NCI-H2227 (cell line): Measurements from ENCODE around the gene KRT83.
"Not testable (repeated sequence)": the region's sequence is repeated elsewhere in the genome, so short reads cannot be mapped to it uniquely, and the experiment has no call there.

Experiments
- DNase-seq: peaks from one replicate; lab custom pipeline; 2025; ENCODE audit not compliant: unreplicated experiment; lab: John Stamatoyannopoulos, UW

Gene KRT83

GRCh38 chr12:52354200-52354599 is 33.0 kb upstream of the KRT83 start:
- DNase-seq: no peak

DNA sequence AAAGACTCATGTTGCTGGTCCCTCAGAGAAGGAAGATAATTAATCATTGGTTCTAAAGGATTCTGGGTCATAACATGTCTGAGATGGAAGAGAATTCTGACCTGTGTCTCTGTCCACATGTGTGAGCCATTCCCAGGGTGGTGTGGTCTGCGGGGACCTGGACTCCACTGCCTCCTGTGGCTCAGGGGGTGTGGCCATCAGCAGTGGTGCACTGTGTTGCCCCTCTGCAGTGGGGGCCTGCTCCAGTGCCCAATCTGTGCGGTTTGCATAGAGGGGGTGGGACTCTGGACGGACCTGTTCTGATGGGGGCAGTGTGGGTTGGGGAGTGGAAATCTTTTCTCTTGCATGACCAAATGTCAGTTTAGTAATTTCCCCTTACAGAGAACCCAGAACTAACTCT is 32.6 kb upstream of the KRT83 start:
- DNase-seq: no peak

DNA sequence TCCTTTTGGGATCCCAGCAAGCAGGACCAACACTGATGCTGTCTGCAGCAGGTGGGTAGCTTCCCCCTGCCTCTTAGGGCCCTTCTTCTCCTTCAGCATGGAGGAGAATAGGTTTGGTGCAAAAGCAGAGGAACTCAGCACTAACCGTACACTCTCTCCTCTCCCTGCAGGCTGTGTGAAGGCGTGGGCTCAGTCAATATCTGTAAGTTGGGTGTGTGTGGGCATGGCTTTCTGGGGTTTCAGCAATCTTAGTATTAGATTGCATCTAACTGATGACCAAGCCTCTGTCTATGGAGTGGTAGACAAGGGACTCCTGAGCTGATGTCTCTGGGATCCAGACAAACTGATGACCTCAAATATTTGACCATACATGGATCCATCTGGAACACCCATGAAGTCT is 31.8 kb upstream of the KRT83 start:
- no peak for DNase-seq

DNA sequence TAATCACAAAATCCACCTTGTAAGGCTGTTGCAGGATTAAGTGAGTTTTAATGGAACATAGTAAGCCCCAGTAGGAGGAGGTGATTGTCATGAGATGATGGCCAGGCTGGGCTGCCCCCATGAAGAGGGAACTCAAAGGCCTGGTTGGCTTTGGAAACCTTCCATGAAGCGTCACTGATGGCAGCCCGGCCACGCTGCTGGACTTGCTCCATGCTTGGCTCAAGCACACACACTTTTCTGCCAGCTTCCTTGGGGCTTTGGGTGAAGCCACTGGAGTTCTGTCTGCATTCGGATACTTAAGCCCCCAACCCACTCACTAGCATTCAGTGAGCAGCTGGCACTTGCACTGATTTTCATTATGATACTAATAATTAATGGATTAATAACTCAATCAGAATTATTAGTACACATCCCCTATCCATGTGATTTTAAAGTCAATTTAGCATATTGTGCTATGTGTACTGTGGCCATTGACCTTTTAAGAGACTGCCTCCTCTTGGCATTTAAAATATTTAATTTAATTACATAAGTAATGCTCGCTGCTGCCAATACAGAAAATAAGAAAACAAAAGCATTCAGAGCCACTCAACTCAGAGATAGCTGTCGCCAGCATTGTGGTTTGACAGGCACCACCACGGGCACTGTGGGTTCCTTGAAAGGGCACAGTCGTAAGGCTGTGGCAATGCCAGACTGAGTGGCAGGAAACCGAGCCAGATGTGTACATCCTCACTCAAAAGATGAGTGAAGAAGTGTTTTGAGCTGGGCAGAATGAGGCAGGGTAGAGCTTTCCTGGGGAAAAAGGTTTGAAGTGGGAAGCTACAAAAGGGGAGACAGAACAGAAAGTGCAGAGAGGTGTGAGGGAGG is 30.2 kb upstream of the KRT83 start:
- no peak for DNase-seq

DNA sequence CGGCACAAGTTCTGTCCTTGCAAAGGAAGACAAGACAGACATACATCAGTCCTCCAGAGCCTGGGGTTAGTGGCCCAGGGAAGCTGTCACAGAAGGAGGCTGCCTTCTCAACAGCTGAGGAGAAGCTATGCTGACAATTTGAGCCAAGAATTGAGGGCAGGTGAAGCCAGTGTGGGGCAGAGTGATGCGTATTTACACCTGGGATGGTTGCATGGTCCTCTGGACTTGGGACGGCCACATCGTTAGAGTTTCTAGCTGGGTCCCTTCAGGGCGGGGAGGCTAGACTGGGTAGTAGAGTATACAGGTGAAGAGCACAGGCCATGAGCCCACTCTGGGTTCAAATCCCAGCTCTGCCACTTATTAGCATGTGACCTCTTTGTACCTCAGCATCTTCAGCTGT is 29.6 kb upstream of the KRT83 start:
- no peak for DNase-seq

DNA sequence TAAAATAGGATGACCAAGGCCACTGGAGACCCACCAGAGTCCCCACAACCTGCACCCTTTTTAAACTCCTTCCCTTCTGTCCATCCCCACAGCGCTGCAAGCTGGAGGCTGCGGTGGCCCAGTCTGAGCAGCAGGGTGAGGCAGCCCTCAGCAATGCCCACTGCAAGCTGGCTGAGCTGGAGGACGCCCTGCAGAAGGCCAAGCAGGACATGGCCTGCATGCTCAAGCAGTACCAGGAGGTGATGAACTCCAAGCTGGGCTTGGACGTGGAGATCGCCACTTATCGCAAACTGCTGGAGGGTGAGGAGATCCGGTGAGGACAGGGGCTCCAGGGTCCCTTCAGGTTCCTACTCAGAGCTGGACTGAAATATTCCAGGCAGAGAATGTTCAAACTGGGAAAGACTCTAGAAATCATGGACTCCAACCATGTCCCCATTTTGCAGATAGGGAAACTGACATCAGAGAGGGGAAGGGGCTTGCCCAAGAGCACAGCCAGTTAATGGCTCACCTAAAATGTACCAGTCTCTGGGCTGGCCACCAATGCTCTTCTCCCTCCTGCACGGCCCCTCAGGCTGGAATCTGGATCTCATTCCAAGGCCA is 28.9 kb upstream of the KRT83 start:
- DNase-seq: no peak

DNA sequence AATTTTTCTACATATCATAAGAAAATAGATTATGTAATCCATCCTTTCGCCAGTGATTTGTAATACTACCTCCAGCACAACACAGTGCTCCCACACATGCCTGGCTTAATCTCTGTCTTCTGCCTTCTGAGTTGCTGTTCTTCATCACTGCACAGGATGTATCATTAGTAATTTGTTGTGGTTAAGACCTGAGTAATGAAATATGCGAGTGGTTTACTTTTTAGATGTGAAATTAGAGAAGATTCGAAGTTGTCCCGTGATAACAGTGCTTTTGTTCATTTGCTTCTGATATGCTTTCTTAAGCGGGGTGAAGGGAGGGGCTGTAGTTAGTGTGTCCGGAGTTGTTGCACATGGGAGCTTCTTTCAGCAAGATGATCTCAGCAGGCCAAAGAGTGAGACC is 28.0 kb upstream of the KRT83 start:
- no peak for DNase-seq

DNA sequence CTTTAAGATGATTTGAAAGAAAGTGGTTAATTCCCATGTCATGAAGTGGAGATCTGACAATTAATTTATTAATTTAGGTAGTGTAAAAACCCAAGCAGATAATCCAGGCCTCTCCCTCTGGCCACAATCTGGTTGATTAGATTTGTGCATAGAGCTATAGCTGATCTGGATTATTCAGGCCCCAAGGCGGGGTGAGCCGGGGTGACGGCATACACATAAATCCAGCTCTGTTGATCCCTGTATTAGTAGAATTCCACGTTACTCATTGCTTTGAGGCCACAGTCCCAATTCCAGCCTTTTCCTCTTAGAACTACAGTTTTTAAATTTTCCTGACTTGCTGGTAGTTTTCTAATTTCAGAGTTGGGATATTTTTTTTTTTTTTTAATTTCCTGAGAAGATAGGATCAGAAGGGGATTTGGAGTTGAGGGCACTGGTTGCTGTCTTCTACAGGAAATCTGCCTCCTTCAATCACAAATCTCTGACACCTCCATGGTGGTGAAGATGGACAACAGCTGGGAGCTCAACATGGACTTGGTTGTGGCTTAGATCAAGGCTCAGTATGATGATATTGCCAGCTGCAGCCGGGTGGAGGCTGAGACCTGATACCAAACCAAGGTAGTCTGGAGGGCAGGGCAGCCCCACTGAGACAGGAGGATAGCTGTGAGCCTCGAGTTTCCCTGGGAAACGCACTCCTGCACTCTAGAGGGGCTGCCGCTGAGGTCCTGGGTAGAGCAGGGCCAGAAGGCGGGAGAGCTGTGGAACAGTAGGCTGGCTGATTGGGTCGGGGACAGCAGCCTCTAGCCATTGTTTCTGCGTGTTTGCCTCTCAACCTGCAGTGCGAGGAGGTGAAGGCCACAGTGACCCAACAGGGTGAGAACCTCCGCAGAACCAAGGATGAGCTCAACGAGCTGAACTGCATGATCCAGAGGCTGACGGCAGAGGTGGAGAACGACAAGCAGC is 26.6 kb upstream of the KRT83 start:
- no peak for DNase-seq

DNA sequence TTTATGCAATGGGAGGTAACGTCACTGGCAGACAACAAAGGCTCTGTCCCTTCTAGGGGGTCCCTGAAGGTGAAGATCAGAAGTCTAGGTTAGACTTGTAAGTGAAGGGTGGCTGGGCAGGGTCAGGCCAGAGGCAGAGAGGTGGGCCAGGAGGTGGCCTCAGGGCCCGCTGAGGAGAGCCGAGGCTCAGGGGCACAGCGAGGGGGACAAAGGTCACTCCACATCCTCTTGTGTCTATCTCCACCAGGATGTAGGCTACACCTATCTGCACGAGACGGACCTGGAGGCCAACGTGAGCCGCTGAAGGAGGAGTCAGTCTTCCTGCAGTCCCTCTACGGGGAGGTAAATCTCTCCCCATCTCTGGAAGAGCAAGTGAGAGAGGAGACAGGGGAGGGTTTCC is 25.8 kb upstream of the KRT83 start:
- no peak for DNase-seq

DNA sequence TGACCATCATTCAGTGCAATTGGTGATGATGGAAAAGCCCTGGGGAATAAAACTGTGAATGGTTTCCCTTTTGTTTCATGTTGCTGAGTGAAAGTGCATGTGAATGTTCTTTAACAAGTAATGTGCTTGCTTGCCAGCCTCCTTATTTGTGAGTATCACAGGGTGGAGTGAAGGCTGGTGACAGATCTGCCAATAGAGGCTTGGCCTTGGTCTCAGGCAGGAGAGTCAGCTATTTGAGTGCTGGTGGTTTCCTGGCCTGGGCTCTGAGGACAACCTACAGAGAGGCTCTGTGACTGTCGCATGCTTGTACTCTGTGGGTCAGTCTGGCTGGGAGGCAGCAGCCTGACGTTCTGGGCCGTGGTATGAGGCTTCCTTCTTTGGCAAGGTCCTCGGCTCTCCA is 25.4 kb upstream of the KRT83 start:
- no peak for DNase-seq

- DNase-seq: not testable (repeated sequence)
Observed at GRCh38 chr12:52345041-52345440, 23.8 kb upstream of the KRT83 start.

DNA sequence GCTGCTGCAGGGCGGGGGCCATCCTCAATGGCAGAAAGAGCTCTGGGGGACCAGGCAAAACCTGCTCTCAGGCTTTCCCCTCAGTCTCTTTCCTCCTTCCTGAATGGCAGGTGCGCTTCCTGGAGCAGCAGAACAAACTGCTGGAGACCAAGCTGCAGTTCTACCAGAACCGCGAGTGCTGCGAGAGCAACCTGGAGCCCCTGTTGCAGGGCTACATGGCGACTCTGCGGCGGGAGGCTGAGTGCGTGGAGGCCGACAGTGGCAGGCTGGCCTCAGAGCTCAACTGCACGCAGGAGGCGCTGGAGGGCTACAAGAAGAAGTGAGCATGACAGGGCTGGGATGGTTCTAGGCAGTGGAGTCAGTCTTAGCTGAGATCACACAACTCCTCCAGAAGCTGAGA is 22.9 kb upstream of the KRT83 start:
- no peak for DNase-seq

DNA sequence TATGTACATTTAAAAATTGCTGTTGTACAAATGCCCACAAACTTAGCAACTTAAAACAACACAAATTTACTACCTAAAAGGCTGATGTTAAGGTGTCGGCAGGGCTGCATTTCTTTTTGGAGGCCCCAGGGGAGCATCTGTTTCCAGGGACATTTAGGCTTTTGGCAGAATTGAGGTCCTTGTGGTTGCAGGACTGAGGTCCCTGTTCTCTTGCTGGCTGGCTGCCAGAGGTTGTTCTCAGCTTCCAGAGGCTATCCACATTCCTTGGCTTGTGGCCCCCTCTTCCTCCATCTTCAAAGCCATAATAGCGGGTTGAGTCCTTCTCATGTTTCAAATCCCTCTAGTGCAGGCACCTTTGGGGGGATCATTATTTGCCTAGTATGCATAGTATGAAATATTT is 22.4 kb upstream of the KRT83 start:
- no peak for DNase-seq

DNA sequence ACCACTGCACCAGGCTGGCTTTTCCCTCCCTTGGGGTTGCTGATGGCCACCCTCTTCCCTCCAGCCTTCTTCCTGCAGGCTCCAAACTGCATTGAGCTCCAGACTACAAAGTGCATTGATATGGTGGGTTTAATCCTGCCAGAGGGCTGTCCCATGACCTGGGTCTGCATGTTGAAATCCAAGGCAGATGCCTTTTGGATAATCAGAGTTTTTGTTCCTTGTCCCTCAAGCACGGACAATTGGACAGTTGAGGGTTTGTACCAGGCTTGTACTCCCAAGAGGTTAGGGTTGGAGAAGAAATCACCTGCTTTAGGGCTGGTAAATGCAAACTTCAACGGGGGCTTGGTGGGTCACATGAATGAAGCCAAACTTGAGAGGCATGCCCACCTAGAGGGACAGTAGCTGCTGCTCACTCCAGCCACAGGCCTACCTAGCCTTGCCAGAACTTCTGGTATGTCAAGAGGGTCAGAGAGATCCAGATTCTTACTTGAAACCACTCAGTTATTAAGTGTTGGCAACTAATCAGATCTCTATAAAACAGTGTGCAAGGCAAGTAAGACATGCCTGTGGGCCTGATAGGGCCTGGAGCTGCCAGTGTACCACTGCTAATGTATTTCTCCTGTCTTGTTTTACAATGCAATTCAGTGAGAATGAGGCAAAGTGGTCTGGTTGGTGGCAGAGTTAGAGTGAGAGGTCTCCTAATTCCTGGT is 21.7 kb upstream of the KRT83 start:
- DNase-seq: no peak

DNA sequence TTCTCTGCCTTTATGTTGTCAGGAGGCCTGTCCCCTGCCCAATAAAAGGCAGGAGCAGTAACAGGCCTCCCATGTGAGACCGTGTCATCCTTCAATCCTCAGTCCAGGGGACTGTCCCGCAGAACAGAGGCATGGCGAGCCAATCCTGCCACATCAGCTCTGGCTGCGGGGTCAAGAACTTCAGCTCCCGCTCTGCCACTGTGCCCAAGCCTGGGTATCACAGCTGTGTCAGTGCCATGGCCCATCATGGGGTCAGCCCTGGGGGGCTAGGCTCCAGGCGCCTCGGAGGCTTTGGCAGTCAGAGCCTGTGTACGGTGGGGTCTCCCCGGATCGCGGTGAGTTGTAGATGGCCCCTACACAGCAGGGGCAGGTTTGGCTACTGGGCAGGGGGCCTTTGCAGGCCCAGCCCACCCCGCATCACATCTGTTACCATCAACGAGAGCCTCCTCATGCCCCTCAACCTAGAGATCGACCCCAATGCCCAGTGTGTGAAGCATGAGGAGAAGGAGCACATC is 19.9 kb upstream of the KRT83 start:
- no peak for DNase-seq

GRCh38 chr12:52338241-52338960 is 17.2 kb upstream of the KRT83 start:
- no peak for DNase-seq

GRCh38 chr12:52337054-52337453 is 15.9 kb upstream of the KRT83 start:
- DNase-seq: no peak

DNA sequence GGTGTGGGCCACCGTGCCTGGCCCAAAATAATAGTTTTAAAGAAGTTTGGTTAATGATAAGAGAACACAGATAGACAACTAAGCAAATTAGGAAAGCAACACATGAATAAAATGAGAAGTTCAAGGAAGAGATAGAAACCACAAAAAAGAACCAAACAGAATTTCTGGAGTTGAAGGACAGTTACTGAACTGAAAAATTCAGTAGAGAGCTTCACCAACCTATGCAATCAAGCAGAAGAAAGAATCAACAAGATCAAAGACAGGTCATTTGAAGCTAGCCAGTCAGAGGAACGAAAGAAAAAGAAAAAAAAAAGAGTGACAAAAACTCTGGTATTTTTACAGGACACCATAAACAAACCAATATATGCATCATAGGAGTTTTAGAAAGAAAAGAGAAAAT is 15.4 kb upstream of the KRT83 start:
- no peak for DNase-seq

GRCh38 chr12:52335598-52336262 is 14.5 kb upstream of the KRT83 start:
- no peak for DNase-seq

GRCh38 chr12:52334185-52334584 is 13.0 kb upstream of the KRT83 start:
- DNase-seq: no peak
